Measurements from ENCODE around the gene DNPEP.
"Not testable (repeated sequence)": the region's sequence is repeated elsewhere in the genome, so short reads cannot be mapped to it uniquely, and the experiment has no call there.

The DNPEP gene

DNA sequence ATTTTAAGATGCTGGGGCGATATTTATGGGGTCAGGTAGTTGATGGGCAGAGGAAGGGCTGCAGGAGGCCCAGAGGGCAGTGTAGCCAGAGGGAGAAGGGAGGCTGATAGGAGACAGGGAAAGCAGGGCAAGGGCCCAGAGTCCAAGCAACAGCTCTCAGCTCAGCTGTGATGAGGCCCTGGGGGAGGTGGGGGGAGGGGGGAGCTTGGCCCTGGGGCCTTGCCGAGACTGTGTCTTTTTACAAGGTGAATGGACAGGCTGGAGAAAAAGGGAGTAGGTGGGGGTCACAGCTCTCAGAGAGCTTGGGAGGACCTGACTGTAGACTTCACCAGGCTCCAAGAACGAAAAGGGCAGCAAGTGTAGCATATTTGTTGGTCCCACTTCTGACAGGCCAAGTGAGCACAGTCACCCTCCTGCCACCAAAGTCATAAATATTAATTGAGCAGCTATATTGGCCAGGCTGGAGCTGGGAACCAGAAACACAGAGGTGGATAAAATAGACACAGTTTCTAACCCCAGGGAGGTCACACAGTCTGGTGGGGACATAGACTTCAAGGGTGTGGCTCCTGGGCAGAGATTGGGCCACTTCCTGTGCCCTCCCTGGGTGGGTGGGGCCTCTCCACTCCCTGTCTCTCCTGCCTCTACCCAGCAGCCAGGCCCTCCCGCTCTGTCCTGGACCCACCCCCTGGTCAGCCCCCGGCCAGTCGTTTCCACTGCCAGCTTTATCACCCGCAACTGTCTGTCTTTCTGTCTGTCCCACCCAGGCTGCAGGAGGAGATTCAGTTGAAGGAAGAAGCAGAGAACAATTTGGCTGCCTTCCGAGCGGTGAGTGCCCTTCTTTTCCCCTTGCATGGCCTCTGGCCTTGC is 31.9 kb upstream of the DNPEP start:
- DNase-seq (ENCODE audit: low read depth in 2 of 2) = no peak

DNA sequence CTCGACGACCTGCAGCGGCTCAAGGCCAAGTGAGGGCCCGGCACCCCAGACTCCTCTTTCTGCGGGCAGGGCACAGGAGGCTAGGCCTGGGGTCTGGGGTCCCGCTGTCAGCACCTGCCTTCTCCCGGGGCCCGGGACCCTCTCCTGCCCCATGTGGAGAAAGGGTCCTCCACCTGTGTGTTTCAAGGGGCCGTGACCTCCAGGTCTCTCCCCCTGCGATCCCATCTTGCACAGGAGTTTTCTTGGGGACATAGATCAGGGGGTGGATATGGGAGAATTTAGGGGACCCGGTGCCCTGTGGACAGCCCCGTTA is 31.3 kb upstream of the DNPEP start:
- no peak for DNase-seq (ENCODE audit: low read depth in 2 of 2)

GRCh38 chr2:219418155-219419011 is 30.7 kb upstream of the DNPEP start, which contains the start of gene DES:
DES (plus strand) TSS chr2:219418377; CDS start chr2:219418463, 86 bp downstream.
- no peak for DNase-seq (ENCODE audit: low read depth in 2 of 2)

DNA sequence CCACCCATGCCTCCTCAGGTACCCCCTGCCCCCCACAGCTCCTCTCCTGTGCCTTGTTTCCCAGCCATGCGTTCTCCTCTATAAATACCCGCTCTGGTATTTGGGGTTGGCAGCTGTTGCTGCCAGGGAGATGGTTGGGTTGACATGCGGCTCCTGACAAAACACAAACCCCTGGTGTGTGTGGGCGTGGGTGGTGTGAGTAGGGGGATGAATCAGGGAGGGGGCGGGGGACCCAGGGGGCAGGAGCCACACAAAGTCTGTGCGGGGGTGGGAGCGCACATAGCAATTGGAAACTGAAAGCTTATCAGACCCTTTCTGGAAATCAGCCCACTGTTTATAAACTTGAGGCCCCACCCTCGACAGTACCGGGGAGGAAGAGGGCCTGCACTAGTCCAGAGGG is 29.7 kb upstream of the DNPEP start:
- DNase-seq (ENCODE audit: low read depth in 2 of 2) = no peak

DNA sequence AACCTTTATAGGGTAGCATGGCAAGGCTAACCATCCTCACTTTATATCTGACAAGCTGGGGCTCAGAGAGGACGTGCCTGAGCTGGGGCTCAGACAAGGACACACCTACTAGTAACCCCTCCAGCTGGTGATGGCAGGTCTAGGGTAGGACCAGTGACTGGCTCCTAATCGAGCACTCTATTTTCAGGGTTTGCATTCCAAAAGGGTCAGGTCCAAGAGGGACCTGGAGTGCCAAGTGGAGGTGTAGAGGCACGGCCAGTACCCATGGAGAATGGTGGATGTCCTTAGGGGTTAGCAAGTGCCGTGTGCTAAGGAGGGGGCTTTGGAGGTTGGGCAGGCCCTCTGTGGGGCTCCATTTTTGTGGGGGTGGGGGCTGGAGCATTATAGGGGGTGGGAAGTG is 29.2 kb upstream of the DNPEP start:
- no peak for DNase-seq (ENCODE audit: low read depth in 2 of 2)

GRCh38 chr2:219416235-219416602 is 28.5 kb upstream of the DNPEP start:
- no peak for DNase-seq (ENCODE audit: low read depth in 2 of 2)

- DNase-seq (ENCODE audit: low read depth in 2 of 2) = no peak
These were observed 28.0 kb upstream of the DNPEP start for GRCh38 chr2:219415580-219416234.

DNA sequence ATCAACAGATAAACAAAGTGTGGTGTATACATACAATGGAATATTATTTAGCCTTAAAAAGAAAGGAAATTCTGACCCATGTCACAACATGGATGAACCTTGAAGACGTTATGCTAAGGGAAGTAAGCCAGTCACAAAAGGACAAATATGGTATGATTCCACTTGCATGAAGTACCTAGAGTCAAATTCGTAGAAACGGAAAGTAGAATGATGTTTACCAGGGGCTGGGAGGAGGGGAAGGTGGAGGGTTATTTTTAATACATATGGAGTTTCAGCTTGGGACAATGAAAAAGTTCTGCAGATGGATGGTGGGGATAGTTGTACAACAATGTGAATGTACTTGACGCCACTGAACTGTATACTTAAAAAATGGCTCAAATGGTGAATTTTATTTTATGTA is 27.1 kb upstream of the DNPEP start:
- DNase-seq (ENCODE audit: low read depth in 2 of 2) = no peak

GRCh38 chr2:219410390-219410789 is 22.7 kb upstream of the DNPEP start:
- no peak for DNase-seq (ENCODE audit: low read depth in 2 of 2)

DNA sequence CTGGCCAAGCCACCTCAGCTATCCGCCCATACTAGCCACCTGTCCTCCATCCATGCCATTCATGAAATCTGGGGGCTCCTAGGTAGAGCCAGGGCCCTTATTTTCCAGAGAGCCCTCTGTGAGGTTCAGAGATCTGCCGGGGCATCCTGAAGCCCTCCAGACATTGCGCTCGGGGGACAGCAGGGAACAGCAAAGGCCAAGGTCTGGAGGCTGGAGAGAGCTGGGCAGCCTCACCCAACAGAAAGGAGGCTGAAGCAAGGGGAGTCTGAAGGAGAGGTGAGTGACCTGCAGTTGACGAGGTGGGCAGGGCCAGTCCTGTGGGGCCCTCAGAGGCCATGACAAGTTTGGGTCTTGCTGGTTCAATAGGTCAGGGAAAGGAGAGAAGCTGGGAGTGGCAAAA is 21.9 kb upstream of the DNPEP start:
- no peak for DNase-seq (ENCODE audit: low read depth in 2 of 2)

DNA sequence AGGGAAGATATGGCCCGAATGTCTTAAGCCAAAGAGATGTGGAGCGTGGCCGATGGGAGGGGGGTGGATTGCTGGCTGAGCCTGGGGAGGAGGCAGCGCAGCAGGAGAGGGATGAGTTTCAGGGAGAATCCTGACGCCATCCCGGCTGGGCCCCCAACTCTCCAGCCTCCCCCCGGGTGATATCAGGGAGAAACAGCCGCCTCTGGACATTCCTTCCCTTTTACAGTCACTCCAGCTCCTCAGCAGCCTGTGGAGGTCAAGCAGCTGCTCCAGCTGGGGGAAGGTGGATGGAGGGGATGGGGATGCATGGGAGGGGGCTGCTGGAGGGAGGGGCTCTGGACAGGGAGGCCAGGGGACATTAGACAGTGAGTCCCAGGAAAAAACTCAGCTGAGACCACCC is 20.9 kb upstream of the DNPEP start:
- DNase-seq (ENCODE audit: low read depth in 2 of 2) = no peak

GRCh38 chr2:219408204-219408603 is 20.5 kb upstream of the DNPEP start:
- DNase-seq (ENCODE audit: low read depth in 2 of 2) = no peak

GRCh38 chr2:219407343-219407742 is 19.6 kb upstream of the DNPEP start:
- DNase-seq (ENCODE audit: low read depth in 2 of 2) = not testable (repeated sequence)

- no peak for DNase-seq (ENCODE audit: low read depth in 2 of 2)
These were observed 19.1 kb upstream of the DNPEP start for GRCh38 chr2:219406861-219407230.

- DNase-seq (ENCODE audit: low read depth in 2 of 2) = no peak
These were observed 18.5 kb upstream of the DNPEP start for GRCh38 chr2:219405958-219406860.

GRCh38 chr2:219405451-219405850 is 17.7 kb upstream of the DNPEP start:
- DNase-seq (ENCODE audit: low read depth in 2 of 2) = no peak

DNA sequence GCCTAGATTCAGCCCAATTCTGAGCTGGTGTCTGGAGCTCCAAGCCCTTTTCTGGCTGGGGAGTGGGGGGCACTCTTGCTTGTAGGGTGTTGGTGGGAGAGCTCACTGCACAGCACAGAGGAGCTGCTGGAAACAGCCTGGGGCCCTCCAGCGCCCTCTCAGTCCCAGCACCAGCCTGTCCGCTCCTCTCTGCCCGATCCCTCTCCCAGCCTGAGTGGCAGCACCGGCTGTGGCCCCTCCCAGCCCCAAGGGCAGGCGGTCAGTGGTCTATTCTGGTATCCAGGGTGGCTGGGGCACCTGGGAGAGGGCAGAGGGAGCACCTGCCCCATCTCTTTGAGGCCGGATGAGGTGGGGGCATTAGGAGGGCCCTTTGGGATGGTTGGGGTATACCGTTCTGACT is 17.2 kb upstream of the DNPEP start:
- DNase-seq (ENCODE audit: low read depth in 2 of 2) = no peak

DNA sequence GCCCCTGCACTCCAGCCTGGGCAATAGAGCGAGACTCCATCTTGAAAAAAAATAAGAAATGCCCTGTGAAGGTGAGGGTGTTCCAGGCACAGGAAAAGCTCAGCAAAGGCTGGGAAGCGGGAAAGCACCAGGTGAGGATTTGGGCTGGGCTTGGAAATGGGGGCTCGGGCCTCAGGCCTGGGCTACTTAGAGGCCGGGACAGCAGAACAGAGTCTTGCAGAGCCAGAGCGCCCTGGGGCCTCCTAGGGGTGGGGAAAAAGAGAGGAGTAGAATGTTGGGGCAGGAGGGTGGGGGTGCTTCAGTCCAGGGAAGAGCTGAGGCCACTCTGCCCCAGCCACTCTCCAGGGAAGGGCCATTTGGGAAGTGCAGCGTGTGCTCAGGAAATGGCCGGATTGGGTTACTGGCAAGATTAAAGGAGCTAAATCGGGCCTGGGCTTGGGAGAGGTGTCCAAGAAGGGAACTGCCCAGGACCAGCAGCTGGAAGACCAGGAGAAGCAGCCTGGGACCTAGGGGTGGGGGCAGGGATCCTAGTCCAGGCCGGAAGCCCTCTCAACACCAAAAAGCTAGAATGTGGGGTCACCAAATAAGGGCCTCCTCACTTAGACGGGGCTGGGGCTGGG is 16.7 kb upstream of the DNPEP start:
- no peak for DNase-seq (ENCODE audit: low read depth in 2 of 2)

DNA sequence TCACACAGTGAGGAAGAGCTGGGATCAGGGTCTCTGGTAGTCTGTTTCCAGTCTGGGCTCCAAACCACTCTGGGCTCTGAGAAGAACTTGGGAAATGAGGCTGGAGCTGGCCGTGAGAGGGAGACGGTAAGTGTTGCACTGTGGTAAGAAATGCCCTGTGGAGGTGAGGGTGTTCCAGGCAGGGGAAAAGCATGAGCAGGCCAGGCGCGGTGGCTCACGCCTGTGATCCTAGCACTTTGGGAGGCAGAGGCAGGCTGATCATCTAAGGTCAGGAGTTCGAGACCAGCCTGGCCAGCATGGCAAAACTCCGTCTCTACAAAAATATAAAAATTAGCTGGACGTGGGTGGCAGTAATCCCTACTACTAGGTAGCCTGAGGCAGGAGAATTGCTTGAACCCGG is 16.1 kb upstream of the DNPEP start:
- DNase-seq (ENCODE audit: low read depth in 2 of 2) = no peak

- peak in 1 of 2 donors; percentile 28 for DNase-seq (ENCODE audit: low read depth in 2 of 2)
These were observed 15.2 kb upstream of the DNPEP start for GRCh38 chr2:219402665-219403515.
